T-cell (primary cell): ENCODE measurements around the gene CNTNAP2. TPM values are rescaled to one million over a fixed set of nuclear protein-coding genes. Genes with fewer than 3 reads are reported as not detected.
"Not testable (repeated sequence)": the region's sequence is repeated elsewhere in the genome, so short reads cannot be mapped to it uniquely, and the experiment has no call there.

Experiments used
- ATAC-seq, 4 experiments: fragments of 200-7000 bp in 3 of 4; fragments of 150-1000 bp in 1 of 4; cut with Tn5 transposase; replicated peaks in 1 of 4; 1 replicate in 3 of 4; 2 replicates in 1 of 4; pipeline ENCODE4 v1.10.0; 2021; ENCODE audit warnings: moderate library complexity in 3 of 4, mild to moderate bottlenecking in 2 of 4, moderate number of reproducible peaks in 1 of 4
- CTCF ChIA-PET, 2 donors: fragments of 300-600 bp; sonication (Branson Sonifier 250); formaldehyde crosslinking; loops; one replicate each; lab custom pipeline; 2022; ENCODE audit warnings: antibody characterized with exemption in 2 of 2; lab: Charles Lee
- POLR2A ChIA-PET, 2 donors: fragments of 300-600 bp; sonication (Branson Sonifier 250); formaldehyde crosslinking; loops; one replicate each; lab custom pipeline; 2022; ENCODE audit warnings: antibody characterized with exemption in 2 of 2; lab: Charles Lee
- DNase-seq, 35 experiments: peaks; one replicate each; pipeline versions ENCODE4 v3.0.0 to v3.0.0-alpha.2; 2013 to 2023
- H3K27ac ChIP-seq: one replicate; pipeline ENCODE4 v1.5.1; 2013; ENCODE audit warnings: low read length
- H3K27me3 ChIP-seq, 2 experiments: replicated peaks in 1 of 2; 1 replicate in 1 of 2; 2 replicates in 1 of 2; pipeline versions ENCODE4 v1.6.1 to v1.7.0; 2013; ENCODE audit warnings: low read length in 1 of 2, mixed read lengths in 1 of 2; ENCODE audit not compliant: control insufficient read depth in 2 of 2, insufficient read depth in 2 of 2; ENCODE audit errors: extremely low read depth in 1 of 2
- H3K36me3 ChIP-seq, 2 donors: 1 replicate in 1 of 2; 2 replicates in 1 of 2; pipeline versions ENCODE4 v1.6.1 to v1.7.0; 2013; ENCODE audit warnings: low read length in 1 of 2; ENCODE audit not compliant: control insufficient read depth in 2 of 2, insufficient read depth in 1 of 2; ENCODE audit errors: extremely low read depth in 1 of 2
- H3K4me1 ChIP-seq, 2 experiments: 1 replicate in 1 of 2; 2 replicates in 1 of 2; pipeline versions ENCODE4 v1.6.1 to v1.7.0; 2013; ENCODE audit warnings: low read length in 2 of 2, mixed read lengths in 1 of 2; ENCODE audit not compliant: insufficient read depth in 2 of 2, control insufficient read depth in 1 of 2; ENCODE audit errors: extremely low read depth in 1 of 2
- H3K4me3 ChIP-seq, 2 donors: 1 replicate in 1 of 2; 2 replicates in 1 of 2; pipeline versions ENCODE4 v1.5.1 to v1.7.0; 2013; ENCODE audit warnings: mild to moderate bottlenecking in 2 of 2, low read length in 1 of 2, moderate library complexity in 1 of 2; ENCODE audit not compliant: control insufficient read depth in 1 of 2; ENCODE audit errors: extremely low read depth in 1 of 2
- H3K9me3 ChIP-seq: 2 replicates; pipeline ENCODE4 v1.7.0; 2013
- H3K27ac Mint-ChIP-seq, 2 donors: one replicate each; pipeline ENCODE4 v1.8.0; 2020 to 2021; ENCODE audit warnings: mild to moderate bottlenecking in 2 of 2, mixed read lengths in 2 of 2
- H3K27me3 Mint-ChIP-seq, 2 donors: one replicate each; pipeline ENCODE4 v1.8.0; 2021 to 2022; ENCODE audit warnings: mixed read lengths in 2 of 2
- H3K36me3 Mint-ChIP-seq: one replicate; pipeline ENCODE4 v1.8.0; 2021; ENCODE audit warnings: mixed read lengths
- H3K4me1 Mint-ChIP-seq, 3 donors: one replicate each; pipeline ENCODE4 v1.8.0; 2020 to 2022; ENCODE audit warnings: mixed read lengths in 3 of 3, mild to moderate bottlenecking in 1 of 3
- H3K4me3 Mint-ChIP-seq, 3 donors: one replicate each; pipeline ENCODE4 v1.8.0; 2020 to 2022; ENCODE audit warnings: mild to moderate bottlenecking in 3 of 3, mixed read lengths in 3 of 3, moderate library complexity in 3 of 3
- H3K9me3 Mint-ChIP-seq, 3 donors: one replicate each; pipeline ENCODE4 v1.8.0; 2020 to 2022; ENCODE audit warnings: mixed read lengths in 3 of 3
- WGBS: methylation state at CpG from one replicate; pipeline ENCODE4 v1.1.5; 2013; ENCODE audit warnings: missing lambda C conversion rate; ENCODE audit not compliant: insufficient coverage; 5-methylcytosine and 5-hydroxymethylcytosine counted together
- total RNA-seq, 35 experiments: library from RNA in 6 of 35; stranded (reverse) in 6 of 35; fragments of 120-200 nt in 1 of 35; gene quantifications; one replicate each; pipeline versions ENCODE4 v1.2.1 to v1.2.4 and lab custom pipeline; 2013 to 2026

CNTNAP2 gene
- total RNA-seq, 5 donors from 2014 or later (not counting 1 experiment from before 2014, with no cell fraction given): 0.15 to 0.72 (median 0.21) TPM

- no peaks in the 10 kb centered on the region for H3K9me3 ChIP-seq
- H3K4me1 ChIP-seq: no peaks in the 10 kb centered on the region
- H3K36me3 Mint-ChIP-seq: no peaks in the 10 kb centered on the region
- H3K4me3 ChIP-seq: no peak overlapping the region
- WGBS: no CpG with 5 or more reads among the region's 1 CpG
- no peaks in the 10 kb centered on the region for H3K27me3 Mint-ChIP-seq
- H3K27ac Mint-ChIP-seq: no peak overlapping the region
- no peak for ATAC-seq
- H3K4me3 Mint-ChIP-seq: no peak overlapping the region
- H3K27ac ChIP-seq: no peak overlapping the region
- DNase-seq: no peak
- ChIA-PET CTCF (no interaction called here), POLR2A (no interaction called here)
- no peaks in the 10 kb centered on the region for H3K36me3 ChIP-seq
- H3K27me3 ChIP-seq: no peaks in the 10 kb centered on the region
- peaks cover 0 to 15% (median 11%) of the 10 kb centered on the region in 3 donors for H3K9me3 Mint-ChIP-seq
- H3K4me1 Mint-ChIP-seq: no peaks in the 10 kb centered on the region
Measured at GRCh38 chr7:148060724-148061123, 1944.1 kb downstream of the CNTNAP2 start.

GRCh38 chr7:148078111-148078510 lies 1961.5 kb downstream of the CNTNAP2 start:
- H3K36me3 ChIP-seq, H3K4me1 ChIP-seq, POLR2A ChIA-PET, H3K9me3 Mint-ChIP-seq, DNase-seq, ATAC-seq, H3K9me3 ChIP-seq, H3K27ac ChIP-seq, CTCF ChIA-PET, H3K27ac Mint-ChIP-seq, H3K4me3 Mint-ChIP-seq, H3K27me3 Mint-ChIP-seq, H3K36me3 Mint-ChIP-seq, H3K4me1 Mint-ChIP-seq, H3K4me3 ChIP-seq, H3K27me3 ChIP-seq: not testable (repeated sequence)
- 100% methylated on average over 2 of the region's 4 CpGs for WGBS

- Histone ChIP-seq H3K9me3 (no peaks in the 10 kb centered on the region), H3K27me3 (no peaks in the 10 kb centered on the region), H3K4me1 (no peaks in the 10 kb centered on the region), H3K4me3 (no peak overlapping the region), H3K36me3 (no peaks in the 10 kb centered on the region), H3K27ac (no peak overlapping the region)
- POLR2A ChIA-PET: no interaction called here
- 83% methylated on average over 1 of the region's 2 CpGs for WGBS
- DNase-seq (no peak), ATAC-seq (no peak)
- Mint-ChIP-seq H3K36me3 (no peaks in the 10 kb centered on the region), H3K27ac (no peak overlapping the region), H3K27me3 (peaks cover 0 to 4% of the 10 kb centered on the region in 2 donors), H3K4me3 (no peak overlapping the region), H3K4me1 (no peaks in the 10 kb centered on the region), H3K9me3 (peaks cover 0 to 4% (median 0%) of the 10 kb centered on the region in 3 donors)
- CTCF ChIA-PET: no interaction called here
Measured at GRCh38 chr7:148079206-148080080, 1962.8 kb downstream of the CNTNAP2 start.

- no peak overlapping the region for H3K4me3 ChIP-seq
- Mint-ChIP-seq H3K9me3 (peaks cover under 1 to 4% (median 4%) of the 10 kb centered on the region in 3 donors), H3K27ac (no peak overlapping the region), H3K4me1 (no peaks in the 10 kb centered on the region), H3K4me3 (no peak overlapping the region), H3K36me3 (no peaks in the 10 kb centered on the region), H3K27me3 (peaks cover 4 to 6% of the 10 kb centered on the region in 2 donors)
- no CpG with 5 or more reads among the region's 1 CpG for WGBS
- H3K36me3 ChIP-seq: no peaks in the 10 kb centered on the region
- ChIA-PET CTCF (no interaction called here), POLR2A (no interaction called here)
- no peaks in the 10 kb centered on the region for H3K4me1 ChIP-seq
- ATAC-seq: no peak
- no peaks in the 10 kb centered on the region for H3K27me3 ChIP-seq
- H3K27ac ChIP-seq: no peak overlapping the region
- no peak for DNase-seq
- no peaks in the 10 kb centered on the region for H3K9me3 ChIP-seq
Measured at GRCh38 chr7:148083448-148083847, 1966.8 kb downstream of the CNTNAP2 start.

- ChIA-PET POLR2A (no interaction called here), CTCF (no interaction called here)
- DNase-seq (peak in 1 of 35 experiments; percentile 1), ATAC-seq (no peak)
- no peak overlapping the region for H3K27ac ChIP-seq
- Mint-ChIP-seq H3K4me1 (no peaks in the 10 kb centered on the region), H3K36me3 (no peaks in the 10 kb centered on the region), H3K9me3 (peaks cover 2 to 6% (median 4%) of the 10 kb centered on the region in 3 donors), H3K4me3 (no peak overlapping the region), H3K27me3 (peaks cover 4 to 6% of the 10 kb centered on the region in 2 donors), H3K27ac (no peak overlapping the region)
- H3K4me1 ChIP-seq: no peaks in the 10 kb centered on the region
- H3K27me3 ChIP-seq: no peaks in the 10 kb centered on the region
- no CpG with 5 or more reads among the region's 3 CpGs for WGBS
- H3K36me3 ChIP-seq: no peaks in the 10 kb centered on the region
- H3K4me3 ChIP-seq: no peak overlapping the region
- H3K9me3 ChIP-seq: no peaks in the 10 kb centered on the region
Measured at GRCh38 chr7:148084138-148084537, 1967.5 kb downstream of the CNTNAP2 start.

- no peaks in the 10 kb centered on the region for H3K4me1 ChIP-seq
- no peak overlapping the region for H3K27ac ChIP-seq
- no CpG with 5 or more reads among the region's 4 CpGs for WGBS
- no peaks in the 10 kb centered on the region for H3K27me3 ChIP-seq
- POLR2A ChIA-PET: no interaction called here
- H3K9me3 Mint-ChIP-seq: peaks cover 2 to 6% (median 4%) of the 10 kb centered on the region in 3 donors
- H3K4me3 Mint-ChIP-seq: no peak overlapping the region
- DNase-seq (no peak), ATAC-seq (no peak)
- H3K4me1 Mint-ChIP-seq: no peaks in the 10 kb centered on the region
- CTCF ChIA-PET: no interaction called here
- no peaks in the 10 kb centered on the region for H3K36me3 ChIP-seq
- H3K4me3 ChIP-seq: no peak overlapping the region
- peaks cover 4 to 6% of the 10 kb centered on the region in 2 donors for H3K27me3 Mint-ChIP-seq
- no peaks in the 10 kb centered on the region for H3K36me3 Mint-ChIP-seq
- H3K9me3 ChIP-seq: no peaks in the 10 kb centered on the region
- H3K27ac Mint-ChIP-seq: no peak overlapping the region
Measured at GRCh38 chr7:148091882-148092281, 1975.3 kb downstream of the CNTNAP2 start.
